NCI-H748 treated with DMSO at 0.1 percent for 48 hours (cell line): ENCODE results near the gene HOXD10.

Source experiments
- DNase-seq: peaks from one replicate; lab custom pipeline; 2025; lab: John Stamatoyannopoulos, UW

Gene HOXD10

GRCh38 chr2:176082824-176083751 is 33.5 kb upstream of the HOXD10 start:
- DNase-seq = no peak

GRCh38 chr2:176083796-176084261 is 32.7 kb upstream of the HOXD10 start, which contains the start of gene EVX2:
Gene EVX2, minus strand, starts transcription at chr2:176083962. Its CDS starts 186 bp downstream, at chr2:176083776.
- peak; percentile 16 for DNase-seq

GRCh38 chr2:176084611-176085119 is 31.9 kb upstream of the HOXD10 start:
- DNase-seq = peak; percentile 43

GRCh38 chr2:176085120-176085788 is 31.3 kb upstream of the HOXD10 start:
- DNase-seq = peak; percentile 63

- peak; percentile 70 for DNase-seq
These were observed 30.5 kb upstream of the HOXD10 start for GRCh38 chr2:176085861-176086771.

GRCh38 chr2:176087330-176088047 is 29.1 kb upstream of the HOXD10 start:
- no peak for DNase-seq

GRCh38 chr2:176088048-176088936 is 28.3 kb upstream of the HOXD10 start:
- peak; percentile 75 for DNase-seq

- DNase-seq = no peak
These were observed 27.4 kb upstream of the HOXD10 start for GRCh38 chr2:176088937-176089842.

- DNase-seq = no peak
These were observed 26.7 kb upstream of the HOXD10 start for GRCh38 chr2:176089843-176090395.

GRCh38 chr2:176090862-176091261 is 25.7 kb upstream of the HOXD10 start:
- no peak for DNase-seq

- no peak for DNase-seq
These were observed 25.0 kb upstream of the HOXD10 start for GRCh38 chr2:176091329-176092258.

- DNase-seq = no peak
These were observed 24.1 kb upstream of the HOXD10 start, which contains the start of gene HOXD13 for GRCh38 chr2:176092270-176093144. Gene HOXD13, plus strand, starts transcription at chr2:176092721. Its CDS starts 170 bp downstream, at chr2:176092891.

- no peak for DNase-seq
These were observed 23.3 kb upstream of the HOXD10 start for GRCh38 chr2:176093145-176093897.

- DNase-seq = no peak
These were observed 22.7 kb upstream of the HOXD10 start for GRCh38 chr2:176093898-176094249.

- DNase-seq = no peak
These were observed 22.2 kb upstream of the HOXD10 start for GRCh38 chr2:176094349-176094748.

- no peak for DNase-seq
These were observed 21.2 kb upstream of the HOXD10 start for GRCh38 chr2:176095421-176095820.
